ENCODE measurements around the gene EPOP.

EPOP gene

GRCh38 chr17:38674749-38675615 lies at the start of gene EPOP:
Gene EPOP (minus strand): TSS chr17:38674957. CDS start chr17:38674495, 462 bp downstream.
- DNase-seq = peak; percentile 88

- DNase-seq = no peak
Measured at GRCh38 chr17:38721802-38722201, 47.0 kb upstream of the EPOP start.

GRCh38 chr17:38720941-38721340 lies 46.2 kb upstream of the EPOP start:
- DNase-seq = no peak

- DNase-seq = no peak
Measured at GRCh38 chr17:38719943-38720641, 45.3 kb upstream of the EPOP start.

GRCh38 chr17:38719289-38719942 lies 44.7 kb upstream of the EPOP start:
- DNase-seq = no peak

GRCh38 chr17:38717139-38717745 lies 42.5 kb upstream of the EPOP start:
- DNase-seq = no peak

- no peak for DNase-seq
Measured at GRCh38 chr17:38716368-38717005, 41.7 kb upstream of the EPOP start.

- no peak for DNase-seq
Measured at GRCh38 chr17:38715216-38715943, 40.6 kb upstream of the EPOP start.

GRCh38 chr17:38713456-38714075 lies 38.8 kb upstream of the EPOP start:
- no peak for DNase-seq

- DNase-seq = no peak
Measured at GRCh38 chr17:38712593-38712992, 37.8 kb upstream of the EPOP start.

- DNase-seq = no peak
Measured at GRCh38 chr17:38711792-38712571, 37.2 kb upstream of the EPOP start.

- DNase-seq = no peak
Measured at GRCh38 chr17:38710985-38711384, 36.2 kb upstream of the EPOP start.

- DNase-seq = no peak
Measured at GRCh38 chr17:38710604-38710962, 35.8 kb upstream of the EPOP start.

GRCh38 chr17:38709864-38710603 lies 35.3 kb upstream of the EPOP start:
- DNase-seq = no peak

- no peak for DNase-seq
Measured at GRCh38 chr17:38709104-38709820, 34.5 kb upstream of the EPOP start.

- no peak for DNase-seq
Measured at GRCh38 chr17:38707678-38708351, 33.1 kb upstream of the EPOP start.

GRCh38 chr17:38706505-38707216 lies 31.9 kb upstream of the EPOP start:
- no peak for DNase-seq

Data from right forelimb (tissue), 1 donor.